K562 (cell line): Measurements from ENCODE around the gene CAPN12. TPM values are rescaled to one million over a fixed set of nuclear protein-coding genes. Genes with fewer than 3 reads are reported as not detected.
A peak's percentile ranks its signal among the peaks of the same experiment; 100 is the strongest.

Experiments used
- ATAC-seq: fragments of 200-7000 bp; cut with Tn5 transposase; 3 replicates; pipeline ENCODE4 v1.9.1; 2020; ENCODE audit warnings: moderate library complexity
- BruUV-seq: library from RNA; stranded (reverse); fragments of 400-500 nt; replicated peaks from 2 replicates; lab custom pipeline; 2021; lab: Mats Ljungman, UMichigan
- CTCF ChIA-PET: fragments of 300-600 bp; formaldehyde crosslinking; extraction: SDS; loops from one replicate; lab custom pipeline; 2021; ENCODE audit warnings: low intra/inter-chr PET ratio; lab: Yijun Ruan, JAX
- POLR2A ChIA-PET: fragments of 300-600, 350-650 bp; sonication (Branson Sonifier 250); formaldehyde crosslinking; extraction: SDS; loops from one replicate; lab custom pipeline; 2021; ENCODE audit warnings: antibody characterized with exemption, inconsistent platforms; lab: Yijun Ruan, JAX
- DNase-seq, 4 experiments: peaks; one replicate each; pipeline versions ENCODE4 v3.0.0 to v3.0.0-alpha.2; 2011 to 2018; ENCODE audit warnings: low spot score in 3 of 4, mixed read lengths in 3 of 4; ENCODE audit errors: extremely low read depth in 1 of 4
- FAIRE-seq: peaks from 2 replicates; lab custom pipeline; 2011; peaks lifted over from hg19 to GRCh38; lab: Jason Lieb, UNC
- H2AFZ ChIP-seq: 2 replicates; pipeline ENCODE4 v1.6.0; 2011; ENCODE audit warnings: low read depth, low read length, control low read depth, inconsistent platforms
- H3K27ac ChIP-seq: fragments of 200-600 bp; 3 replicates; pipeline ENCODE4 v1.8.0; 2011; ENCODE audit warnings: low read depth, mild to moderate bottlenecking, control low read depth, inconsistent platforms, low read length, moderate library complexity, mixed read lengths; ENCODE audit errors: extremely low read depth
- H3K27me3 ChIP-seq, 2 experiments: fragments of 300-600 bp in 1 of 2; 2 replicates in 1 of 2; 3 replicates in 1 of 2; pipeline versions ENCODE4 v1.6.0 to v1.8.0; 2011; ENCODE audit warnings: inconsistent platforms in 2 of 2, low read length in 2 of 2, mild to moderate bottlenecking in 1 of 2, mixed read lengths in 1 of 2, moderate library complexity in 1 of 2; ENCODE audit not compliant: control insufficient read depth in 2 of 2, insufficient read depth in 2 of 2
- H3K36me3 ChIP-seq: fragments of 300-600 bp; 3 replicates; pipeline ENCODE4 v1.8.0; 2011; ENCODE audit warnings: mild to moderate bottlenecking, low read length, inconsistent platforms; ENCODE audit not compliant: control insufficient read depth, insufficient read depth
- H3K4me1 ChIP-seq, 2 experiments: fragments of 200-600 bp in 1 of 2; replicated peaks in 1 of 2; 2 replicates in 1 of 2; 3 replicates in 1 of 2; pipeline versions ENCODE4 v1.5.1 to v1.8.0; 2011; ENCODE audit warnings: inconsistent platforms in 2 of 2, low read length in 2 of 2, mild to moderate bottlenecking in 1 of 2, mixed read lengths in 1 of 2, moderate library complexity in 1 of 2; ENCODE audit not compliant: control insufficient read depth in 2 of 2, insufficient read depth in 2 of 2
- H3K4me2 ChIP-seq: 2 replicates; pipeline ENCODE4 v1.6.1; 2011; ENCODE audit warnings: low read length, control low read depth, inconsistent platforms, mixed read lengths; ENCODE audit not compliant: insufficient read depth
- H3K4me3 ChIP-seq: fragments of 200-600 bp; sonication (generic), shearing (Covaris generic); 2 replicates; pipeline ENCODE4 v1.5.1; 2016; ENCODE audit warnings: control low read depth, inconsistent platforms
- H3K79me2 ChIP-seq: fragments of 200-600 bp; 3 replicates; pipeline ENCODE4 v1.8.0; 2011; ENCODE audit warnings: low read length, inconsistent platforms; ENCODE audit not compliant: control insufficient read depth, insufficient read depth
- H3K9ac ChIP-seq, 2 experiments: 2 replicates each; pipeline versions ENCODE4 v1.6.0 to v1.6.1; 2011; ENCODE audit warnings: low read depth in 2 of 2, low read length in 2 of 2, control low read depth in 1 of 2, inconsistent platforms in 1 of 2, mild to moderate bottlenecking in 1 of 2, mixed read lengths in 1 of 2; ENCODE audit not compliant: insufficient read depth in 1 of 2
- H3K9me1 ChIP-seq: one replicate; pipeline ENCODE4 v1.6.0; 2011; ENCODE audit warnings: inconsistent platforms, mild to moderate bottlenecking, low read length, moderate library complexity; ENCODE audit not compliant: control insufficient read depth, insufficient read depth
- H3K9me3 ChIP-seq: replicated peaks from 2 replicates; pipeline ENCODE4 v1.5.1; 2011; ENCODE audit warnings: low read depth, low read length, inconsistent platforms; ENCODE audit not compliant: control insufficient read depth, insufficient read depth
- H4K20me1 ChIP-seq: replicated peaks from 2 replicates; pipeline ENCODE4 v1.6.1; 2011; ENCODE audit warnings: low read length, inconsistent platforms, mixed read lengths; ENCODE audit not compliant: control insufficient read depth, insufficient read depth
- BHLHE40 ChIP-seq: IDR thresholded peaks from 2 replicates; pipeline ENCODE4 v1.6.1; 2011; ENCODE audit warnings: low read length, improper control_type of control experiment
- EHMT2 ChIP-seq: fragments of 450-650 bp; IDR thresholded peaks from 2 replicates; pipeline ENCODE4 v1.6.1; 2018; ENCODE audit warnings: antibody characterized with exemption
- ILK ChIP-seq: fragments of 450-650 bp; IDR thresholded peaks from 2 replicates; pipeline ENCODE4 v1.6.1; 2016; ENCODE audit warnings: missing genetic modification characterization, low read depth, mild to moderate bottlenecking, missing compliant biosample characterization, moderate library complexity, borderline replicate concordance
- POLR2G ChIP-seq: fragments of 200-400 bp; formaldehyde crosslinking; IDR thresholded peaks from 2 replicates; pipeline ENCODE4 v1.6.1; 2017; ENCODE audit warnings: low read depth, mild to moderate bottlenecking, antibody characterized with exemption, low read length, moderate library complexity
- RBM22 ChIP-seq: fragments of 200-400 bp; formaldehyde crosslinking; IDR thresholded peaks from 2 replicates; pipeline ENCODE4 v1.6.1; 2018; ENCODE audit warnings: low read length, low read depth; ENCODE audit not compliant: poor library complexity, severe bottlenecking
- ZKSCAN8 ChIP-seq: fragments of 200-800 bp; sonication (Bioruptor generic); IDR thresholded peaks from 2 replicates; pipeline ENCODE4 v1.6.1; 2016; ENCODE audit warnings: missing genetic modification characterization, missing compliant biosample characterization
- ZNF197 ChIP-seq: fragments of 200-800 bp; sonication (Bioruptor generic); IDR thresholded peaks from 2 replicates; pipeline ENCODE4 v1.6.1; 2016; ENCODE audit warnings: low read depth, missing genetic modification characterization, missing compliant biosample characterization
- ZNF282 ChIP-seq: sonication (generic); formaldehyde crosslinking; IDR thresholded peaks from 2 replicates; pipeline ENCODE4 v1.8.1; 2023; ENCODE audit warnings: missing genetic modification reagents
- WGBS: fragments of 100-300 bp; shearing (Covaris generic); methylation state at CpG from one replicate; pipeline ENCODE4 v1.1.6; 2016; ENCODE audit warnings: low coverage, mixed read lengths; ENCODE audit not compliant: insufficient coverage; ENCODE audit errors: missing lambda C conversion rate; 5-methylcytosine and 5-hydroxymethylcytosine counted together
- in situ Hi-C: fragments of 300-500 bp; cut with MboI; formaldehyde crosslinking; loops from 4 replicates; pipeline ENCODE4 v1.15.0; 2018; ENCODE audit warnings: inconsistent platforms, mixed read lengths
- intact Hi-C: fragments of 100-400 bp; cut with micrococcal nuclease; formaldehyde crosslinking; loops from 2 replicates; pipeline ENCODE4 v1.14.2; 2022
- polyA plus RNA-seq, 8 experiments: library from polyadenylated mRNA; depleted of rRNA in 4 of 8; stranded (reverse) in 5 of 8; unstranded in 3 of 8; fragments of >200 nt; fragmentation: Nextera tagmentation in 2 of 8; fragmentation: Illumina TruSeq in 1 of 8; extraction: Ambion mirVana in 2 of 8; extraction: Trizol in 1 of 8; gene quantifications; 2 replicates each; pipeline versions ENCODE4 v1.2.1 to v1.2.3, GENCODE V29; 2011 to 2014; ENCODE audit warnings: inconsistent platforms in 1 of 8, missing spikeins in 1 of 8
- total RNA-seq, 7 experiments: library from RNA; depleted of rRNA in 6 of 7; stranded (reverse); fragments of >200 nt in 6 of 7; fragmentation: Illumina TruSeq in 2 of 7; extraction: Trizol in 2 of 7; gene quantifications; 2 replicates each; pipeline versions ENCODE4 v1.2.1 to v1.2.3, GENCODE V29; 2011 to 2021; ENCODE audit warnings: low replicate concordance in 1 of 7

Gene CAPN12
- total and polyA plus RNA-seq, 9 of the 15 experiments (the other 6 are each of a cell fraction or from before 2014, with no cell fraction given), result 0.83 to 7.0 (median 1.6) TPM

GRCh38 chr19:38692458-38693379, 51.6 kb downstream of the CAPN12 start:
- in situ Hi-C loops, result no loop called here
- H3K36me3 ChIP-seq, result peaks cover 76% of the 10 kb centered on the region

More at GRCh38 chr19:38692458-38693379, 51.6 kb downstream of the CAPN12 start:
- peaks cover 21% of the 10 kb centered on the region for H4K20me1 ChIP-seq
- DNase-seq (no peak), ATAC-seq (no peak), FAIRE-seq (no peak)
- H3K9me1 ChIP-seq, result peaks cover 3% of the 10 kb centered on the region
- ChIA-PET POLR2A (interaction anchor here (0.8 kb wide), 1 partner anchor 19 kb away, joined by 3 read pairs; no protein-coding TSS in a partner anchor), CTCF (no interaction called here)
- BruUV-seq, result no TSS peak
- H3K27ac ChIP-seq, result no peak overlapping the region
- H3K9ac ChIP-seq, result peak overlapping the region in 1 of 2 experiments; percentile 73; a peak in 2 of 4 replicates
- H3K27me3 ChIP-seq, result no peaks in the 10 kb centered on the region
- no peak for TF ChIP-seq ZKSCAN8 (CRISPR knock-in tag)
- TF ChIP-seq ZNF197 (CRISPR knock-in tag), result no peak
- no peak for TF ChIP-seq BHLHE40
- peak; percentile 54 for TF ChIP-seq RBM22
- TF ChIP-seq EHMT2, result no peak
- TF ChIP-seq ZNF282 (CRISPR knock-in tag), result no peak
- no peak for TF ChIP-seq ILK
- TF ChIP-seq POLR2G, result peak; percentile 40; the same call in 1 of the 2 replicates
- no peak overlapping the region for H3K4me2 ChIP-seq
- H3K4me3 ChIP-seq, result no peak overlapping the region
- H3K9me3 ChIP-seq, result no peaks in the 10 kb centered on the region
- intact Hi-C loops, result no loop called here
- 89% methylated on average over 24 of the region's 25 CpGs for WGBS
- H3K79me2 ChIP-seq, result peaks cover 96% of the 10 kb centered on the region
- H3K4me1 ChIP-seq, result peaks cover 20 to 35% of the 10 kb centered on the region in 2 experiments
- no peak overlapping the region for H2AFZ ChIP-seq
